Brain microvascular endothelial cell (primary cell): Measurements from ENCODE around the gene RAB3D.
"Not testable (repeated sequence)": the region's sequence is repeated elsewhere in the genome, so short reads cannot be mapped to it uniquely, and the experiment has no call there.

Experiments
- DNase-seq: peaks from one replicate; pipeline ENCODE4 v3.0.0-alpha.2; 2020
- H3K27ac ChIP-seq: fragments of 250-450 bp; sonication (Bioruptor Pico); 2 replicates; pipeline ENCODE4 v1.5.1; 2020; ENCODE audit warnings: mild to moderate bottlenecking, moderate library complexity
- H3K27me3 ChIP-seq: fragments of 250-450 bp; sonication (Bioruptor Pico); replicated peaks from 2 replicates; pipeline ENCODE4 v1.5.1; 2020; ENCODE audit warnings: mild to moderate bottlenecking
- H3K36me3 ChIP-seq: fragments of 250-450 bp; sonication (Bioruptor Pico); replicated peaks from 2 replicates; pipeline ENCODE4 v1.5.1; 2020; ENCODE audit warnings: mild to moderate bottlenecking
- H3K4me3 ChIP-seq: 2 replicates; pipeline ENCODE4 v1.5.1; 2011; ENCODE audit warnings: low read depth, mild to moderate bottlenecking, control low read depth, low read length, moderate library complexity
- in situ Hi-C: cut with HindIII; loops from 2 replicates; pipeline ENCODE4 v1.10.0; 2017; ENCODE audit warnings: low sequenced_read_pairs, low pct_ligation_motif_present
- TF ChIP-seq, protein P1 (sequence below): IDR thresholded peaks from 2 replicates; pipeline ENCODE4 v1.5.1; 2011; ENCODE audit warnings: low read depth, mild to moderate bottlenecking, moderate library complexity, low read length, control low read depth, inconsistent platforms; ENCODE audit errors: missing control alignments

The RAB3D gene

DNA sequence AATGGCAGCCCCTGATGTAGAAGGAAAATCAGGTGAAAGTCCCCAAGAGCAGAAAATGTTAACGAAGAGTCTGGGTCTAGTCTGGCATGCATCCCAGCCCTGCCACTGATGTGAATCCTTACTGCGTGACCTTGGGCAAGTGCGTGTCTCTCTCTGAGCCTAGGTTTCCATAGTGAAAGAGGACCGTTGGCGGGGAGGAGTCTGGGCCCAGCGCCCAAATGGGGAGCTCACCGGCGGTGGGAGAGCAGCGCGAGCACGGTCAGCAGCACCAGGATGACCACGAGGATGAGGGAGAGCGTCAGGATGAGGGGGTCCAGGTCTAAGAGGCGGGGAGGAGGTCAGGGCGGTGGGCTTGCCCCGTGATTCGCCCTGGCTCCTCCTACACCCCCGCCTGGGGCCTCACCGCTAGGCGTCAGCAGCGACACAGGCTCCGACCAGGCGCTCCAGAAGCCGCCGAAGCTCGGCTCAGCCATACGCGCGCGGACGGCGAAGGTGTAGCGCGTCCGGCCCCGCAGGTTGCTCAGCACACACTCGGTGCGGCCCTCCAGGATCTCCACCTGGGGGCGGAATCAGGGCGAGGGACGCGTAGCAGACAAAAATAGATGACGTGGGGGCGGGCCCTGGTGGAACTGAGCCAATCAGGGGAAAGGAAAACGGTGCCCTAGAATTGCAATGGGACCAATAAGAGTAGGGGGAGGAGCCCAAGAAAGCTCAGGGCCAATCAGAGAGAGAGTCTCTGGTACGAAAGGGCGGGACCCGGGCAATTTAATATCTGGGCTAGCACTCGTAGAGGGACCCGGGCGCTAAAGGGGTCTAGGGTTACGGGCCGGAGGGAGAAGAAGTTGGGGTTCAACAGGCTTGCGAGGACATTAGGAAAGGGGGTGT is 41.4 kb upstream of the RAB3D start:
- in situ Hi-C loops: no loop called here
- peak; percentile 97 for DNase-seq
- TF ChIP-seq, protein P1, sequence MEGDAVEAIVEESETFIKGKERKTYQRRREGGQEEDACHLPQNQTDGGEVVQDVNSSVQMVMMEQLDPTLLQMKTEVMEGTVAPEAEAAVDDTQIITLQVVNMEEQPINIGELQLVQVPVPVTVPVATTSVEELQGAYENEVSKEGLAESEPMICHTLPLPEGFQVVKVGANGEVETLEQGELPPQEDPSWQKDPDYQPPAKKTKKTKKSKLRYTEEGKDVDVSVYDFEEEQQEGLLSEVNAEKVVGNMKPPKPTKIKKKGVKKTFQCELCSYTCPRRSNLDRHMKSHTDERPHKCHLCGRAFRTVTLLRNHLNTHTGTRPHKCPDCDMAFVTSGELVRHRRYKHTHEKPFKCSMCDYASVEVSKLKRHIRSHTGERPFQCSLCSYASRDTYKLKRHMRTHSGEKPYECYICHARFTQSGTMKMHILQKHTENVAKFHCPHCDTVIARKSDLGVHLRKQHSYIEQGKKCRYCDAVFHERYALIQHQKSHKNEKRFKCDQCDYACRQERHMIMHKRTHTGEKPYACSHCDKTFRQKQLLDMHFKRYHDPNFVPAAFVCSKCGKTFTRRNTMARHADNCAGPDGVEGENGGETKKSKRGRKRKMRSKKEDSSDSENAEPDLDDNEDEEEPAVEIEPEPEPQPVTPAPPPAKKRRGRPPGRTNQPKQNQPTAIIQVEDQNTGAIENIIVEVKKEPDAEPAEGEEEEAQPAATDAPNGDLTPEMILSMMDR: peak; percentile 77

DNA sequence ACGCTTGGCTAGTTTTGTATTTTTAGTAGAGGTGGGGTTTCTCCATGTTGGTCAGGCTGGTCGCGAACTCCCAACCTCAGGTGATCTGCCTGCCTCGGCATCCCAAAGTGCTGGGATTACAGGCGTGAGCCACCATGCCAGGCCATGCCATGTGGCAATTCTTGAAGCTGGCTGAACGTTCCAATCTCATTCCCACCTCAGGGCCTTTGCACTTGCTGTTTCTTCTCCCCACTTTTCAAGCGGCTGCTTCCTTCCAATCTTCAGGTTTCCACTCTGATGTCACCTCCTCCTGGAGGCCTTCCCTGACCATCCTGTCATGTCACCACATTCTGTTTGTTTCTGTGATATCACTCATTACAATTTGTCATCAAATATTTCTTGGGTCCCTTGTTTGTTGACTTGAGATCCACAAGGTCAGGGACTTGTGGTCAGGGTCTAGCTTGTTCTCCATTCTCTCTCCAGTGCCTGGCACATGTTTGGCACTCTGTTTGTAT is 40.4 kb upstream of the RAB3D start:
- DNase-seq: no peak
- no peaks in the 10 kb centered on the region for H3K27me3 ChIP-seq
- in situ Hi-C loops: no loop called here
- H3K4me3 ChIP-seq: no peak overlapping the region
- H3K27ac ChIP-seq: no peak overlapping the region
- TF ChIP-seq, protein P1: no peak
- no peaks in the 10 kb centered on the region for H3K36me3 ChIP-seq

More for the DNA sequence above, 41.4 kb upstream of the RAB3D start:
- H3K27me3 ChIP-seq: no peaks in the 10 kb centered on the region
- peak overlapping the region; percentile 74 for H3K27ac ChIP-seq
- H3K36me3 ChIP-seq: no peaks in the 10 kb centered on the region
- peak overlapping the region; percentile 77 for H3K4me3 ChIP-seq

DNA sequence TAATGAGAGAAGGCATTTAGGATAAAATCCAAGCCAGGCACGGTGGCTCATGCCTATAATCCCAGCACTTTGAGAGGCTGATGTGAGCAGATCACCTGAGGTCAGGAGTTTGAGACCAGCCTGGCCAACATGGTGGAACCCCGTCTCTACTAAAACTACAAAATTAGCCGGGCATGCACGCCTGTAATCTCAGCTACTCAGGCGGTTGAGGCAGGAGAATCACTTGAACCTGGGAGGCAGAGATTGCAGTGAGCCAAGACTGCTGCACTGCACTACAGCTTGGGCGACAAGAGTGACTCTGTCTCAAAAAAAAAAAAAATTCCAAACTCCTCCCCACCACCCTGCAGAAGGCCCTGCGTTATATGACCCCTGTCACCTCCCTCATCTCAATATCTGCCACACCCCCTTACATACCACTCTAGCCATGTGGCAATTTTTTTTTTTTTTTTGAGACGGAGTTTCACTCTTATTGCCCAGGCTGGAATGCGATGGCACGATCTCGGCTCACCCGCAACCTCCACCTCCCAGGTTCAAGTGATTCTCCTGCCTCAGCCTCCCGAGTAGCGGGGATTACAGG is 39.9 kb upstream of the RAB3D start:
- DNase-seq, in situ Hi-C loops, H3K27ac ChIP-seq, H3K36me3 ChIP-seq, H3K4me3 ChIP-seq, H3K27me3 ChIP-seq: not testable (repeated sequence)

DNA sequence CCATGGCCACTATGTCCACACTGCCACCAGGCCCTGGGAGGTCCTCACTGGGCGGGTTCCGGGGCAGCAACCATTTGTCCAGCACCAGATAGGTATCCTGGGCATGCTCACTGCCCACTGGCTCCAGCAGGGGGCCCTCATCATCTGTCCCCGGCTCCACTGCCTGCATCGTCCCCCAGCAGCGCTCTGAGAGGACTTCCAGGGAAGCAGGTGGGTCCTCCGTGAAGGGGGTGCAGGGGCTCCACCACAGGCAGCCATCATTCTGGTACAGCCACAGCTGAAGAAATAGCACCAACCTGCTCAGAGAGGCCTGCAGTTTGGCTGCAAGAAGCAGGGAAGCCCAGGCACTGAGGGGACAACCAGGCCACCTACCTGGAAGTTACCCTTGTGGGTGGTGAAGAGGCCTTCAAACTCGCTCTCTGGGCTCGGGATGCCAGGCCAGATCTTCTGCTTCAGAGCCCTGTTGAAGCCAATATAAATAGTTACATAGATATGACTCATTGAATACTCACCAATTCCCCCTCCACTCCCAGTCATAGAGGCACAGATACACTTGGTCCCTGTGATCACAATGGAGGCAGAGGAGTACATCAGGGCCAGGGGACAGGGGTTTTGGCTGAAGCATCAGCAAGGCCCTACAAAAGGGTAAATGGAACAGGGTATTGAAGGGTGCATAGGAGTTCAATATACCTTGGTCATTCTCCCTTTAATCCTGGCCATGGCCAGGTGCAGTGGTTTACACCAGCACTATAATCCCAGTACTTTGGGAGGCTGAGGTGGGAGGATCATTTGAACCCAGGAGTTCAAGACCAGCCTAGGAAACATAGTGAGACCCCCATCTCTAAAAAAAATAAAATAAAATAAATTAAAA is 39.1 kb upstream of the RAB3D start:
- in situ Hi-C loops: no loop called here
- peak overlapping the region; percentile 13 for H3K27ac ChIP-seq
- no peak overlapping the region for H3K4me3 ChIP-seq
- H3K27me3 ChIP-seq: no peaks in the 10 kb centered on the region
- TF ChIP-seq, protein P1: peak; percentile 64
- no peaks in the 10 kb centered on the region for H3K36me3 ChIP-seq
- peak; percentile 73 for DNase-seq

DNA sequence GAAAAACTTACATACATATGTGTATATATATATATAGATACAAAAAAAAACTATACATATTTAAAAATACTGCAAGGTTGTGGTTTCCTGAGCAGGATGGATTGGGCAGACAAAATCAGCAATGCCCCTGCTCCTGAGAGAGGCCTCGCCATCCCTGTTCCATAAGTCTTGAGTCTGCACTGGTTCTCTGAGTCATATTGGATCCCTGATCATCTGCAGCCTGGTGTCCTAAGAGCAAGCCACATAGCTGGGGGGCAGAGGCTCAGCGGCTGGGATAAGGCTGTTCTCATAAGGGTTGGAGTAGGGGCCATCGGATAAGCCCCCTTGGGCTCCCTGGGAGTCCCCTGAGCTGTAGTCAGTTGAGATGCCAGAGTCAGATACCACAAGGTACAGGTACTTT is 38.3 kb upstream of the RAB3D start:
- no peaks in the 10 kb centered on the region for H3K36me3 ChIP-seq
- DNase-seq: no peak
- TF ChIP-seq, protein P1: no peak
- no peaks in the 10 kb centered on the region for H3K27me3 ChIP-seq
- peak overlapping the region; percentile 13 for H3K27ac ChIP-seq
- no peak overlapping the region for H3K4me3 ChIP-seq
- in situ Hi-C loops: no loop called here

DNA sequence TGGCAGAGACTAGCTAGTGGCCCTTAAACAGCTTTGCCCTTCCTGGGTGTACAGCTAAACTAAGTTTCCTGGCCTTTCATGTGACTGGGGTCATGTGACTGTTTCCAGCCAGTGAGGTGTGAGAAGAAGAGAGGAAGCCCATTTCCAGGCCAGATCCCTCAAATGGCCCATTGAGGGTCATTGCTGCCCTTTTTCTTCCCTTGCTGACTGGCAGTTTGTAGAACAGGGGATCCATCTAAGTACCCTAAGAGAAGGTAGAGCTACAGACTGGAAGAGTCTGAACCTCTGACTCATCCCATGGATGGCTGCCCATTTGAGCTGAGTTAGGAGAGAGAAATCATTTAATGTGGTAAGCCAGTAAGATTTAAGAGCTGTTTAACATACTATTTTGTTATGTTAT is 37.8 kb upstream of the RAB3D start:
- Histone ChIP-seq H3K36me3 (no peaks in the 10 kb centered on the region), H3K27me3 (no peaks in the 10 kb centered on the region), H3K27ac (peak overlapping the region; percentile 4), H3K4me3 (no peak overlapping the region)
- TF ChIP-seq, protein P1: no peak
- in situ Hi-C loops: no loop called here
- DNase-seq: peak; percentile 82
